A673 (cell line): Measurements from ENCODE around the gene PCLO.

ENCODE experiments used
- EZH2 ChIP-seq: fragments of 200-600 bp; sonication (generic); IDR thresholded peaks from 2 replicates; pipeline ENCODE4 v1.6.1; 2017; ENCODE audit warnings: borderline replicate concordance, low read depth, mild to moderate bottlenecking, mixed read lengths, antibody characterized with exemption, low read length; ENCODE audit not compliant: poor library complexity, severe bottlenecking
- TF ChIP-seq, protein P1 (sequence below): fragments of 300-800, 200-600 bp; sonication (generic); conservative IDR thresholded peaks from 2 replicates; pipeline ENCODE4 v1.5.1; 2017; ENCODE audit warnings: low read depth, mild to moderate bottlenecking, antibody characterized with exemption, low read length, moderate library complexity, mixed read lengths

DNA sequence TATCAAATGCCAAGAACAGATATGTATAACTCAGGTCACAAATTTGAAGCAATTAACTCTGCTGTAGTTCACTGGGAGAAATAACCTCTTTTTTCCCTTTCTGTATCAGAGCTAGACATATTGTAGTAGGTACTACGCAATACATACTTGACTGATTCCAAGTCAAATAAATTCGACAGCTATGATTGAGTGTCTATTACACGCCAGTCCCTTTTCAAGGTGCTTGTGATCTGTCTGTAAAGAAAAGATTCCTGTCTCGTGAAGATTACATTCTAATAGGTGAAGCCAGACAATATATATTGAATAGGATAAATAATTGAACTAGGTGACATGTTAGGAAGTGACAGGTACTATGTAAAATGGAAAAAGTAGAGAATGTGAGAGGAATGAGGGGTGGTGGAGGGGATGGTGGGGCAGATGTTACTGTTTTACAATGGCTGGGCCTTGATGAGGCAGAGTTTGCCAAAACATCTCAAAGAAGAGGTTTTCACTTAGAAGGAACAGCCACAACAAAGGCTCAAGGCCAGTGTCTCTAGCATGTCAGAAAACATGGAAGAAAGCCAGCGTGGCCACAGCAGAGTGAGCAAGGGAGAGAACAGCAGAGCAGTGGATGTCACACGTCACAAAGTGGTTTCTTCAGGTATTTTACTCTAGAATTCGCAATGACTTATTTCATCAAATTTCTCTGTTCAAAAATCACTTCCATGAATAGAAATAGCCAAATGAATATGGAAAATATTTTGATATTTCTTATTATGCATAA is 436.5 kb downstream of the PCLO start:
- TF ChIP-seq, protein P1, sequence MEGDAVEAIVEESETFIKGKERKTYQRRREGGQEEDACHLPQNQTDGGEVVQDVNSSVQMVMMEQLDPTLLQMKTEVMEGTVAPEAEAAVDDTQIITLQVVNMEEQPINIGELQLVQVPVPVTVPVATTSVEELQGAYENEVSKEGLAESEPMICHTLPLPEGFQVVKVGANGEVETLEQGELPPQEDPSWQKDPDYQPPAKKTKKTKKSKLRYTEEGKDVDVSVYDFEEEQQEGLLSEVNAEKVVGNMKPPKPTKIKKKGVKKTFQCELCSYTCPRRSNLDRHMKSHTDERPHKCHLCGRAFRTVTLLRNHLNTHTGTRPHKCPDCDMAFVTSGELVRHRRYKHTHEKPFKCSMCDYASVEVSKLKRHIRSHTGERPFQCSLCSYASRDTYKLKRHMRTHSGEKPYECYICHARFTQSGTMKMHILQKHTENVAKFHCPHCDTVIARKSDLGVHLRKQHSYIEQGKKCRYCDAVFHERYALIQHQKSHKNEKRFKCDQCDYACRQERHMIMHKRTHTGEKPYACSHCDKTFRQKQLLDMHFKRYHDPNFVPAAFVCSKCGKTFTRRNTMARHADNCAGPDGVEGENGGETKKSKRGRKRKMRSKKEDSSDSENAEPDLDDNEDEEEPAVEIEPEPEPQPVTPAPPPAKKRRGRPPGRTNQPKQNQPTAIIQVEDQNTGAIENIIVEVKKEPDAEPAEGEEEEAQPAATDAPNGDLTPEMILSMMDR = no peak
- TF ChIP-seq EZH2 = no peak
